Duodenal mucosa (tissue), 2 donors: ENCODE results near the gene CLTA.

Experiments
- H3K27ac ChIP-seq: one replicate; pipeline ENCODE4 v1.7.0; 2013; ENCODE audit warnings: low read depth, low read length
- H3K27me3 ChIP-seq, 2 donors: one replicate each; pipeline ENCODE4 v1.7.0; 2013; ENCODE audit warnings: low read length in 2 of 2, control low read depth in 1 of 2; ENCODE audit not compliant: insufficient read depth in 2 of 2, control insufficient read depth in 1 of 2
- H3K36me3 ChIP-seq, 2 donors: one replicate each; pipeline ENCODE4 v1.7.0; 2013; ENCODE audit warnings: low read length in 2 of 2, control low read depth in 1 of 2; ENCODE audit not compliant: insufficient read depth in 2 of 2, control insufficient read depth in 1 of 2
- H3K4me1 ChIP-seq, 2 donors: one replicate each; pipeline ENCODE4 v1.7.0; 2013; ENCODE audit warnings: low read length in 2 of 2, control low read depth in 1 of 2; ENCODE audit not compliant: insufficient read depth in 2 of 2, control insufficient read depth in 1 of 2
- H3K4me3 ChIP-seq, 2 donors: one replicate each; pipeline ENCODE4 v1.7.0; 2013; ENCODE audit warnings: low read length in 2 of 2, low read depth in 1 of 2
- H3K9ac ChIP-seq, 2 donors: one replicate each; pipeline ENCODE4 v1.7.0; 2013; ENCODE audit warnings: low read length in 2 of 2, low read depth in 1 of 2
- H3K9me3 ChIP-seq, 2 donors: one replicate each; pipeline ENCODE4 v1.7.0; 2013; ENCODE audit warnings: low read length in 2 of 2, control low read depth in 1 of 2; ENCODE audit not compliant: control insufficient read depth in 1 of 2

Gene CLTA

GRCh38 chr9:36148311-36149051 is 42.2 kb upstream of the CLTA start:
- Histone ChIP-seq H3K9ac (no peak overlapping the region), H3K4me1 (peaks cover 41 to 57% of the 10 kb centered on the region in 2 donors), H3K36me3 (peaks cover 0 to 8% of the 10 kb centered on the region in 2 donors), H3K27me3 (no peaks in the 10 kb centered on the region), H3K27ac (peak overlapping the region; percentile 13), H3K4me3 (peak overlapping the region in 1 of 2 donors; percentile 8), H3K9me3 (peaks cover 10 to 15% of the 10 kb centered on the region in 2 donors)

- Histone ChIP-seq H3K27me3 (no peaks in the 10 kb centered on the region), H3K9ac (no peak overlapping the region), H3K4me3 (no peak overlapping the region), H3K27ac (no peak overlapping the region), H3K9me3 (peaks cover 10 to 15% of the 10 kb centered on the region in 2 donors), H3K4me1 (peaks cover 34 to 51% of the 10 kb centered on the region in 2 donors), H3K36me3 (peaks cover 0 to 8% of the 10 kb centered on the region in 2 donors)
These were observed 41.5 kb upstream of the CLTA start for GRCh38 chr9:36149197-36149596.

GRCh38 chr9:36150574-36151315 is 40.0 kb upstream of the CLTA start:
- Histone ChIP-seq H3K9ac (no peak overlapping the region), H3K27ac (no peak overlapping the region), H3K9me3 (peaks cover 4 to 7% of the 10 kb centered on the region in 2 donors), H3K36me3 (peaks cover 0 to 3% of the 10 kb centered on the region in 2 donors), H3K4me1 (peaks cover 22 to 50% of the 10 kb centered on the region in 2 donors), H3K27me3 (no peaks in the 10 kb centered on the region), H3K4me3 (no peak overlapping the region)

- Histone ChIP-seq H3K4me1 (peaks cover 22 to 50% of the 10 kb centered on the region in 2 donors), H3K4me3 (peak overlapping the region; percentile 15 to 40), H3K9me3 (peaks cover 0 to 2% of the 10 kb centered on the region in 2 donors), H3K27ac (no peak overlapping the region), H3K36me3 (peaks cover 3 to 4% of the 10 kb centered on the region in 2 donors), H3K9ac (no peak overlapping the region), H3K27me3 (no peaks in the 10 kb centered on the region)
These were observed 39.2 kb upstream of the CLTA start for GRCh38 chr9:36151316-36152210.

GRCh38 chr9:36152741-36153438 is 37.8 kb upstream of the CLTA start:
- Histone ChIP-seq H3K4me3 (no peak overlapping the region), H3K36me3 (peaks cover 4 to 6% of the 10 kb centered on the region in 2 donors), H3K27me3 (no peaks in the 10 kb centered on the region), H3K9ac (no peak overlapping the region), H3K4me1 (peaks cover 18 to 44% of the 10 kb centered on the region in 2 donors), H3K9me3 (peaks cover 0 to 3% of the 10 kb centered on the region in 2 donors), H3K27ac (no peak overlapping the region)

GRCh38 chr9:36153746-36154145 is 37.0 kb upstream of the CLTA start:
- Histone ChIP-seq H3K4me1 (peaks cover 12 to 38% of the 10 kb centered on the region in 2 donors), H3K27me3 (no peaks in the 10 kb centered on the region), H3K4me3 (no peak overlapping the region), H3K27ac (no peak overlapping the region), H3K9ac (no peak overlapping the region), H3K9me3 (peaks cover 0 to 3% of the 10 kb centered on the region in 2 donors), H3K36me3 (peaks cover 4 to 8% of the 10 kb centered on the region in 2 donors)

GRCh38 chr9:36154331-36154952 is 36.3 kb upstream of the CLTA start:
- no peaks in the 10 kb centered on the region for H3K27me3 ChIP-seq
- peaks cover 12 to 33% of the 10 kb centered on the region in 2 donors for H3K4me1 ChIP-seq

GRCh38 chr9:36156116-36156515 is 34.6 kb upstream of the CLTA start:
- Histone ChIP-seq H3K4me1 (peaks cover 8 to 18% of the 10 kb centered on the region in 2 donors), H3K9me3 (peaks cover 0 to 3% of the 10 kb centered on the region in 2 donors), H3K4me3 (no peak overlapping the region), H3K36me3 (peaks cover 4 to 8% of the 10 kb centered on the region in 2 donors), H3K9ac (no peak overlapping the region), H3K27me3 (no peaks in the 10 kb centered on the region), H3K27ac (no peak overlapping the region)

More at GRCh38 chr9:36154331-36154952, 36.3 kb upstream of the CLTA start:
- H3K36me3 ChIP-seq: peaks cover 4 to 8% of the 10 kb centered on the region in 2 donors
- no peak overlapping the region for H3K9ac ChIP-seq
- H3K4me3 ChIP-seq: no peak overlapping the region
- peaks cover 0 to 3% of the 10 kb centered on the region in 2 donors for H3K9me3 ChIP-seq
- peak overlapping the region; percentile 46 for H3K27ac ChIP-seq

GRCh38 chr9:36158122-36158521 is 32.6 kb upstream of the CLTA start:
- no peak overlapping the region for H3K27ac ChIP-seq

More at GRCh38 chr9:36158122-36158521, 32.6 kb upstream of the CLTA start:
- Histone ChIP-seq H3K9me3 (peaks cover 0 to 3% of the 10 kb centered on the region in 2 donors), H3K27me3 (no peaks in the 10 kb centered on the region), H3K36me3 (peaks cover 4 to 8% of the 10 kb centered on the region in 2 donors), H3K4me1 (peaks cover 0 to 9% of the 10 kb centered on the region in 2 donors), H3K9ac (no peak overlapping the region), H3K4me3 (no peak overlapping the region)
